GM23338 (cell line): ENCODE measurements around the gene PARD3. TPM values are rescaled to one million over a fixed set of nuclear protein-coding genes. Genes with fewer than 3 reads are reported as not detected.

Experiments used
- ATAC-seq: fragments of 200-7000 bp; cut with Tn5 transposase; 3 replicates; pipeline ENCODE4 v1.9.1; 2020
- DNase-seq: peaks from one replicate; pipeline ENCODE4 v3.0.0-alpha.2; 2015; ENCODE audit warnings: low spot score
- H2AFZ ChIP-seq: fragments of 200-600 bp; sonication (generic); 2 replicates; pipeline ENCODE4 v1.8.0; 2016; ENCODE audit warnings: antibody characterized with exemption, mild to moderate bottlenecking, moderate library complexity
- H3F3A ChIP-seq: fragments of 200-600 bp; sonication (generic); replicated peaks from 2 replicates; pipeline ENCODE4 v1.8.0; 2017; ENCODE audit warnings: antibody characterized with exemption, mixed run types, low read depth
- H3K27ac ChIP-seq: fragments of 200-600 bp; sonication (generic); 2 replicates; pipeline ENCODE4 v1.6.1; 2016; ENCODE audit warnings: low read depth
- H3K27me3 ChIP-seq: fragments of 200-600 bp; sonication (generic); 2 replicates; pipeline ENCODE4 v1.8.0; 2016; ENCODE audit warnings: mild to moderate bottlenecking, mixed run types, moderate library complexity; ENCODE audit not compliant: insufficient read depth
- H3K36me3 ChIP-seq: fragments of 200-600 bp; sonication (generic); 2 replicates; pipeline ENCODE4 v1.8.0; 2016; ENCODE audit warnings: mild to moderate bottlenecking; ENCODE audit not compliant: insufficient read depth
- H3K4me1 ChIP-seq: fragments of 200-600 bp; sonication (generic); 2 replicates; pipeline ENCODE4 v1.8.0; 2016; ENCODE audit warnings: mild to moderate bottlenecking, moderate library complexity; ENCODE audit not compliant: insufficient read depth
- H3K4me2 ChIP-seq: fragments of 200-600 bp; sonication (generic); 2 replicates; pipeline ENCODE4 v1.7.1; 2017; ENCODE audit warnings: mixed run types
- H3K4me3 ChIP-seq: fragments of 200-600 bp; sonication (generic); 2 replicates; pipeline ENCODE4 v1.6.1; 2016; ENCODE audit warnings: mixed run types
- H3K79me2 ChIP-seq: fragments of 200-600 bp; sonication (generic); replicated peaks from 2 replicates; pipeline ENCODE4 v1.8.0; 2017; ENCODE audit warnings: mild to moderate bottlenecking; ENCODE audit not compliant: insufficient read depth
- H3K9me2 ChIP-seq: fragments of 200-600 bp; sonication (generic); 2 replicates; pipeline ENCODE4 v1.8.0; 2017; ENCODE audit not compliant: insufficient read depth
- H4K20me1 ChIP-seq: fragments of 200-600 bp; sonication (generic); replicated peaks from 2 replicates; pipeline ENCODE4 v1.8.0; 2017; ENCODE audit warnings: mild to moderate bottlenecking; ENCODE audit not compliant: insufficient read depth
- H3K27ac Mint-ChIP-seq: 2 replicates; pipeline ENCODE4 v1.8.0; 2020; ENCODE audit warnings: inconsistent platforms, mild to moderate bottlenecking, moderate library complexity, mixed read lengths
- H3K27me3 Mint-ChIP-seq: 3 replicates; pipeline ENCODE4 v1.8.0; 2022; ENCODE audit warnings: low read depth, mild to moderate bottlenecking, moderate library complexity, mixed read lengths, inconsistent platforms; ENCODE audit not compliant: insufficient read depth, poor library complexity
- H3K36me3 Mint-ChIP-seq: 3 replicates; pipeline ENCODE4 v1.8.0; 2021; ENCODE audit warnings: low read depth, mild to moderate bottlenecking, inconsistent platforms, moderate library complexity, mixed read lengths
- H3K4me1 Mint-ChIP-seq: 3 replicates; pipeline ENCODE4 v1.8.0; 2020; ENCODE audit warnings: mild to moderate bottlenecking, inconsistent platforms, mixed read lengths
- H3K4me3 Mint-ChIP-seq: 3 replicates; pipeline ENCODE4 v1.8.0; 2021; ENCODE audit warnings: moderate library complexity, mild to moderate bottlenecking, inconsistent platforms, mixed read lengths
- H3K9me3 Mint-ChIP-seq: 3 replicates; pipeline ENCODE4 v1.8.0; 2020; ENCODE audit warnings: moderate library complexity, mild to moderate bottlenecking, inconsistent platforms, mixed read lengths
- CREB1 ChIP-seq: fragments of 250-450 bp; sonication (Bioruptor Pico); IDR thresholded peaks from 2 replicates; pipeline ENCODE4 v1.5.0; 2020; ENCODE audit warnings: low read depth, mild to moderate bottlenecking, moderate library complexity
- EZH2 ChIP-seq: fragments of 200-600 bp; sonication (generic); IDR thresholded peaks from one replicate; pipeline ENCODE4 v1.8.0; 2017; ENCODE audit warnings: antibody characterized with exemption, mild to moderate bottlenecking, low read depth; ENCODE audit not compliant: unreplicated experiment
- EZH2phosphoT487 ChIP-seq: fragments of 200-600 bp; sonication (generic); IDR thresholded peaks from one replicate; pipeline ENCODE4 v1.8.1; 2018; ENCODE audit warnings: antibody characterized with exemption; ENCODE audit not compliant: unreplicated experiment
- JUNB ChIP-seq: IDR thresholded peaks from one replicate; pipeline ENCODE4 v1.6.1; 2016; ENCODE audit warnings: antibody characterized with exemption; ENCODE audit not compliant: unreplicated experiment
- NANOG ChIP-seq: IDR thresholded peaks from 2 replicates; pipeline ENCODE4 v1.6.1; 2016; ENCODE audit warnings: antibody characterized with exemption, borderline replicate concordance
- POLR2AphosphoS5 ChIP-seq: IDR thresholded peaks from 2 replicates; pipeline ENCODE4 v1.6.1; 2016; ENCODE audit warnings: antibody characterized with exemption, low read depth
- STAT1 ChIP-seq: IDR thresholded peaks from one replicate; pipeline ENCODE4 v1.6.1; 2016; ENCODE audit warnings: antibody characterized with exemption; ENCODE audit not compliant: unreplicated experiment
- ZNF114 ChIP-seq: fragments of 250-450 bp; sonication (Bioruptor Pico); IDR thresholded peaks from 2 replicates; pipeline ENCODE4 v1.5.0; 2020; ENCODE audit warnings: mild to moderate bottlenecking, moderate library complexity
- ZNF331 ChIP-seq: fragments of 250-450 bp; sonication (Bioruptor Pico); IDR thresholded peaks from 2 replicates; pipeline ENCODE4 v1.5.0; 2020; ENCODE audit warnings: low read depth, mild to moderate bottlenecking, moderate library complexity
- polyA plus RNA-seq: library from polyadenylated mRNA; unstranded; fragments of >200 nt; fragmentation: Nextera tagmentation; extraction: Ambion mirVana; gene quantifications from 2 replicates; pipeline ENCODE4 v1.2.1, GENCODE V29; 2016
- total RNA-seq: library from RNA; depleted of rRNA; stranded (reverse); fragments of >200 nt; shearing (Covaris generic); gene quantifications from 2 replicates; pipeline ENCODE4 v1.2.3, GENCODE V29; 2014
- TF ChIP-seq, protein P1 (sequence below): IDR thresholded peaks from 2 replicates; pipeline ENCODE4 v1.6.1; 2016; ENCODE audit warnings: antibody characterized with exemption
- TF ChIP-seq, protein P2 (sequence below), 2 experiments: fragments of 200-600 bp in 1 of 2; sonication (generic) in 1 of 2; conservative IDR thresholded peaks; 2 replicates each; pipeline versions ENCODE4 v1.5.1 to v1.6.1; 2016 to 2017; ENCODE audit warnings: antibody characterized with exemption in 2 of 2, low read depth in 2 of 2, mild to moderate bottlenecking in 2 of 2, moderate library complexity in 1 of 2
- TF ChIP-seq, protein P3 (sequence below): fragments of 250-450 bp; sonication (Bioruptor Pico); IDR thresholded peaks from 2 replicates; pipeline ENCODE4 v1.5.0; 2020; ENCODE audit warnings: mild to moderate bottlenecking, moderate library complexity

The PARD3 gene
- total and polyA plus RNA-seq, 2 experiments from 2014 or later: 30.2 to 51.4 TPM

DNA sequence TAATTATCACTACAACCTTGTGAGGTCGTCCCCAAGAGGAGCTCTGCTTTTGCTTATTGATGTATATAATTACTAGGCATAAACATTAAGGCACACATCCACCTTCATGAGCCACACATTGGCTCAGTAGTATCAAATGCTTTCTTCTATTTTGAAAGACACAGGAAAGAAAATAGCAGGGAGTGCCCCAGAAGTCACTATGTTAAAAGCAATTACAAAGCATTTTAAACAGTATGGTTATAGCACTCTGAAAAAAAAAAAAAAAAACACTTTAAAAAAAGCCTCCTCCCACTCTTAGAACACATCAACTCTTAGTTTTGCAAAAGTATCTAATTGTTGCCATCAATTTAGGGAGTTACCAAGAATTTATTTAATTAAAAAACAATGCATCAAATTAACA is 474.2 kb downstream of the PARD3 start:
- H3K36me3 Mint-ChIP-seq: no peaks in the 10 kb centered on the region
- Histone ChIP-seq H3F3A (no peaks in the 10 kb centered on the region), H4K20me1 (no peaks in the 10 kb centered on the region), H3K36me3 (no peaks in the 10 kb centered on the region), H3K4me1 (peaks cover 9% of the 10 kb centered on the region; the same call in 1 of the 2 replicates), H3K9me2 (no peaks in the 10 kb centered on the region), H3K4me2 (no peak overlapping the region), H3K79me2 (no peaks in the 10 kb centered on the region), H3K27ac (no peak overlapping the region), H2AFZ (no peak overlapping the region), H3K27me3 (no peaks in the 10 kb centered on the region), H3K4me3 (no peak overlapping the region)
- H3K4me1 Mint-ChIP-seq: peaks cover 17% of the 10 kb centered on the region
- H3K27me3 Mint-ChIP-seq: no peaks in the 10 kb centered on the region
- ATAC-seq (no peak), DNase-seq (no peak)
- no peaks in the 10 kb centered on the region for H3K9me3 Mint-ChIP-seq
- H3K27ac Mint-ChIP-seq: no peak overlapping the region
- TF ChIP-seq ZNF331 (CRISPR knock-in tag) (no peak), EZH2phosphoT487 (no peak), ZNF114 (CRISPR knock-in tag) (no peak), EZH2 (no peak), JUNB (no peak), STAT1 (no peak), POLR2AphosphoS5 (no peak), CREB1 (CRISPR knock-in tag) (no peak), NANOG (no peak)
- TF ChIP-seq, protein P1, sequence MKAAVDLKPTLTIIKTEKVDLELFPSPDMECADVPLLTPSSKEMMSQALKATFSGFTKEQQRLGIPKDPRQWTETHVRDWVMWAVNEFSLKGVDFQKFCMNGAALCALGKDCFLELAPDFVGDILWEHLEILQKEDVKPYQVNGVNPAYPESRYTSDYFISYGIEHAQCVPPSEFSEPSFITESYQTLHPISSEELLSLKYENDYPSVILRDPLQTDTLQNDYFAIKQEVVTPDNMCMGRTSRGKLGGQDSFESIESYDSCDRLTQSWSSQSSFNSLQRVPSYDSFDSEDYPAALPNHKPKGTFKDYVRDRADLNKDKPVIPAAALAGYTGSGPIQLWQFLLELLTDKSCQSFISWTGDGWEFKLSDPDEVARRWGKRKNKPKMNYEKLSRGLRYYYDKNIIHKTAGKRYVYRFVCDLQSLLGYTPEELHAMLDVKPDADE: no peak
- TF ChIP-seq, protein P2, sequence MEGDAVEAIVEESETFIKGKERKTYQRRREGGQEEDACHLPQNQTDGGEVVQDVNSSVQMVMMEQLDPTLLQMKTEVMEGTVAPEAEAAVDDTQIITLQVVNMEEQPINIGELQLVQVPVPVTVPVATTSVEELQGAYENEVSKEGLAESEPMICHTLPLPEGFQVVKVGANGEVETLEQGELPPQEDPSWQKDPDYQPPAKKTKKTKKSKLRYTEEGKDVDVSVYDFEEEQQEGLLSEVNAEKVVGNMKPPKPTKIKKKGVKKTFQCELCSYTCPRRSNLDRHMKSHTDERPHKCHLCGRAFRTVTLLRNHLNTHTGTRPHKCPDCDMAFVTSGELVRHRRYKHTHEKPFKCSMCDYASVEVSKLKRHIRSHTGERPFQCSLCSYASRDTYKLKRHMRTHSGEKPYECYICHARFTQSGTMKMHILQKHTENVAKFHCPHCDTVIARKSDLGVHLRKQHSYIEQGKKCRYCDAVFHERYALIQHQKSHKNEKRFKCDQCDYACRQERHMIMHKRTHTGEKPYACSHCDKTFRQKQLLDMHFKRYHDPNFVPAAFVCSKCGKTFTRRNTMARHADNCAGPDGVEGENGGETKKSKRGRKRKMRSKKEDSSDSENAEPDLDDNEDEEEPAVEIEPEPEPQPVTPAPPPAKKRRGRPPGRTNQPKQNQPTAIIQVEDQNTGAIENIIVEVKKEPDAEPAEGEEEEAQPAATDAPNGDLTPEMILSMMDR (conservative IDR thresholded peaks at IDR 0.05; ENCODE audit: low read depth in 2 of 2): no peak
- TF ChIP-seq, protein P3, sequence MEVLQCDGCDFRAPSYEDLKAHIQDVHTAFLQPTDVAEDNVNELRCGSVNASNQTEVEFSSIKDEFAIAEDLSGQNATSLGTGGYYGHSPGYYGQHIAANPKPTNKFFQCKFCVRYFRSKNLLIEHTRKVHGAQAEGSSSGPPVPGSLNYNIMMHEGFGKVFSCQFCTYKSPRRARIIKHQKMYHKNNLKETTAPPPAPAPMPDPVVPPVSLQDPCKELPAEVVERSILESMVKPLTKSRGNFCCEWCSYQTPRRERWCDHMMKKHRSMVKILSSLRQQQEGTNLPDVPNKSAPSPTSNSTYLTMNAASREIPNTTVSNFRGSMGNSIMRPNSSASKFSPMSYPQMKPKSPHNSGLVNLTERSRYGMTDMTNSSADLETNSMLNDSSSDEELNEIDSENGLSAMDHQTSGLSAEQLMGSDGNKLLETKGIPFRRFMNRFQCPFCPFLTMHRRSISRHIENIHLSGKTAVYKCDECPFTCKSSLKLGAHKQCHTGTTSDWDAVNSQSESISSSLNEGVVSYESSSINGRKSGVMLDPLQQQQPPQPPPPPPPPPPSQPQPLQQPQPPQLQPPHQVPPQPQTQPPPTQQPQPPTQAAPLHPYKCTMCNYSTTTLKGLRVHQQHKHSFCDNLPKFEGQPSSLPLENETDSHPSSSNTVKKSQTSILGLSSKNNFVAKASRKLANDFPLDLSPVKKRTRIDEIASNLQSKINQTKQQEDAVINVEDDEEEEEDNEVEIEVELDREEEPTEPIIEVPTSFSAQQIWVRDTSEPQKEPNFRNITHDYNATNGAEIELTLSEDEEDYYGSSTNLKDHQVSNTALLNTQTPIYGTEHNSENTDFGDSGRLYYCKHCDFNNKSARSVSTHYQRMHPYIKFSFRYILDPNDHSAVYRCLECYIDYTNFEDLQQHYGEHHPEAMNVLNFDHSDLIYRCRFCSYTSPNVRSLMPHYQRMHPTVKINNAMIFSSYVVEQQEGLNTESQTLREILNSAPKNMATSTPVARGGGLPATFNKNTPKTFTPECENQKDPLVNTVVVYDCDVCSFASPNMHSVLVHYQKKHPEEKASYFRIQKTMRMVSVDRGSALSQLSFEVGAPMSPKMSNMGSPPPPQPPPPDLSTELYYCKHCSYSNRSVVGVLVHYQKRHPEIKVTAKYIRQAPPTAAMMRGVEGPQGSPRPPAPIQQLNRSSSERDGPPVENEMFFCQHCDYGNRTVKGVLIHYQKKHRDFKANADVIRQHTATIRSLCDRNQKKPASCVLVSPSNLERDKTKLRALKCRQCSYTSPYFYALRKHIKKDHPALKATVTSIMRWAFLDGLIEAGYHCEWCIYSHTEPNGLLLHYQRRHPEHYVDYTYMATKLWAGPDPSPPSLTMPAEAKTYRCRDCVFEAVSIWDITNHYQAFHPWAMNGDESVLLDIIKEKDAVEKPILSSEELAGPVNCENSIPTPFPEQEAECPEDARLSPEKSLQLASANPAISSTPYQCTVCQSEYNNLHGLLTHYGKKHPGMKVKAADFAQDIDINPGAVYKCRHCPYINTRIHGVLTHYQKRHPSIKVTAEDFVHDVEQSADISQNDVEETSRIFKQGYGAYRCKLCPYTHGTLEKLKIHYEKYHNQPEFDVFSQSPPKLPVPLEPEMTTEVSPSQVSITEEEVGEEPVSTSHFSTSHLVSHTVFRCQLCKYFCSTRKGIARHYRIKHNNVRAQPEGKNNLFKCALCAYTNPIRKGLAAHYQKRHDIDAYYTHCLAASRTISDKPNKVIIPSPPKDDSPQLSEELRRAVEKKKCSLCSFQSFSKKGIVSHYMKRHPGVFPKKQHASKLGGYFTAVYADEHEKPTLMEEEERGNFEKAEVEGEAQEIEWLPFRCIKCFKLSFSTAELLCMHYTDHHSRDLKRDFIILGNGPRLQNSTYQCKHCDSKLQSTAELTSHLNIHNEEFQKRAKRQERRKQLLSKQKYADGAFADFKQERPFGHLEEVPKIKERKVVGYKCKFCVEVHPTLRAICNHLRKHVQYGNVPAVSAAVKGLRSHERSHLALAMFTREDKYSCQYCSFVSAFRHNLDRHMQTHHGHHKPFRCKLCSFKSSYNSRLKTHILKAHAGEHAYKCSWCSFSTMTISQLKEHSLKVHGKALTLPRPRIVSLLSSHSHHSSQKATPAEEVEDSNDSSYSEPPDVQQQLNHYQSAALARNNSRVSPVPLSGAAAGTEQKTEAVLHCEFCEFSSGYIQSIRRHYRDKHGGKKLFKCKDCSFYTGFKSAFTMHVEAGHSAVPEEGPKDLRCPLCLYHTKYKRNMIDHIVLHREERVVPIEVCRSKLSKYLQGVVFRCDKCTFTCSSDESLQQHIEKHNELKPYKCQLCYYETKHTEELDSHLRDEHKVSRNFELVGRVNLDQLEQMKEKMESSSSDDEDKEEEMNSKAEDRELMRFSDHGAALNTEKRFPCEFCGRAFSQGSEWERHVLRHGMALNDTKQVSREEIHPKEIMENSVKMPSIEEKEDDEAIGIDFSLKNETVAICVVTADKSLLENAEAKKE (CRISPR knock-in tag): no peak
- H3K4me3 Mint-ChIP-seq: no peak overlapping the region
